ENCODE data around the gene SIPA1L3. TPM values are rescaled to one million over a fixed set of nuclear protein-coding genes. Genes with fewer than 3 reads are reported as not detected.

The SIPA1L3 gene
- polyA plus RNA-seq, 2 of the 4 experiments (the other 2 are of a cell fraction): 28.9 to 50.6 TPM

- Histone ChIP-seq H3K4me1 (no peaks in the 10 kb centered on the region), H3K4me2 (peak overlapping the region; percentile 56), H3K4me3 (peak overlapping the region; percentile 32), H3K9me3 (no peaks in the 10 kb centered on the region), H3K27ac (peak overlapping the region; percentile 57 to 62)
- ATAC-seq (no peak), FAIRE-seq (no peak), DNase-seq (ENCODE audit: low read depth in 1 of 2, low spot score in 1 of 2) (no peak)
- TF ChIP-seq JUN (IDR thresholded peaks at IDR 0.05) (peak in 1 of 2 experiments; percentile 11; a peak in 1 of 5 replicates), HDAC2 (IDR thresholded peaks at IDR 0.05) (no peak)
- 55% methylated on average over 15 of the region's 15 CpGs for WGBS (ENCODE audit: missing lambda C conversion rate)
- POLR2A ChIA-PET: interaction anchor here (0.6 to 1.9 kb wide), 7 partner anchors 9 to 131 kb away, joined by 3 to 8 read pairs (median 5); partner anchors contain the start of gene PSMD8
- CTCF ChIA-PET: interaction anchor here (0.6 to 33.5 kb wide), 46 partner anchors 5 to 400 kb away, joined by 3 to 1052 read pairs (median 7); partner anchors contain the start of genes CATSPERG, FAM98C, GGN and KCNK6
Measured at GRCh38 chr19:38243279-38243673, 336.3 kb downstream of the SIPA1L3 start.

GRCh38 chr19:38245826-38246498 is 339.0 kb downstream of the SIPA1L3 start:
- WGBS (ENCODE audit: missing lambda C conversion rate): 85% methylated on average over 14 of the region's 14 CpGs
- ATAC-seq (no peak), FAIRE-seq (no peak), DNase-seq (ENCODE audit: low read depth in 1 of 2, low spot score in 1 of 2) (no peak)
- no peak overlapping the region for H3K4me3 ChIP-seq
- ChIA-PET POLR2A (interaction anchor here (0.6 to 1.8 kb wide), 4 partner anchors 10 to 58 kb away, joined by 3 to 4 read pairs (median 3); partner anchors contain the start of gene C19orf33), CTCF (interaction anchor here (0.6 to 33.5 kb wide), 21 partner anchors 5 to 1230 kb away, joined by 3 to 1052 read pairs (median 9); partner anchors contain the start of genes CATSPERG, GGN, KCNK6 and MRPS12)
- peak in 1 of 2 experiments; percentile 38; a peak in 1 of 4 replicates for TF ChIP-seq CEBPB (IDR thresholded peaks at IDR 0.05)
- no peak for TF ChIP-seq ELK1 (IDR thresholded peaks at IDR 0.05; ENCODE audit: low read depth, low read length)
- no peaks in the 10 kb centered on the region for H3K9me3 ChIP-seq
- H3K4me1 ChIP-seq: peaks cover 3% of the 10 kb centered on the region; the same call in 2 of the 3 replicates
- H3K4me2 ChIP-seq: no peak overlapping the region
- H3K27ac ChIP-seq: no peak overlapping the region

- H3K4me3 ChIP-seq: no peak overlapping the region
- H3K4me1 ChIP-seq: peaks cover 15% of the 10 kb centered on the region
- ATAC-seq: no peak
- WGBS (ENCODE audit: missing lambda C conversion rate): 70% methylated on average over 5 of the region's 5 CpGs
- ChIA-PET CTCF (interaction anchor here (0.6 to 33.5 kb wide), 15 partner anchors 4 to 531 kb away, joined by 3 to 1052 read pairs (median 9); partner anchors contain the start of genes CATSPERG, GGN, KCNK6 and PPP1R14A), POLR2A (interaction anchor here (1.1 to 1.8 kb wide), 2 partner anchors 9 to 57 kb away, joined by 3 to 4 read pairs; partner anchors contain the start of gene C19orf33)
- peak; percentile 45 for TF ChIP-seq ZFP36 (IDR thresholded peaks at IDR 0.05; ENCODE audit: borderline replicate concordance, partially characterized antibody)
- TF ChIP-seq CHD4 (IDR thresholded peaks at IDR 0.05; ENCODE audit: borderline replicate concordance): no peak
- peak; percentile 32 for FAIRE-seq
- no peak for DNase-seq (ENCODE audit: low read depth in 1 of 2, low spot score in 1 of 2)
- H3K27ac ChIP-seq: no peak overlapping the region
- no peaks in the 10 kb centered on the region for H3K9me3 ChIP-seq
- no peak overlapping the region for H3K4me2 ChIP-seq
Measured at GRCh38 chr19:38247126-38247525, 340.1 kb downstream of the SIPA1L3 start.

- ChIA-PET POLR2A (interaction anchor here (1.8 kb wide), 1 partner anchor 8 kb away, joined by 3 read pairs; no protein-coding TSS in a partner anchor), CTCF (interaction anchor here (0.7 to 33.5 kb wide), 12 partner anchors 3 to 349 kb away, joined by 3 to 1052 read pairs (median 34); partner anchors contain the start of genes CATSPERG, GGN, KCNK6 and PPP1R14A)
- H3K4me3 ChIP-seq: no peak overlapping the region
- peaks cover 18% of the 10 kb centered on the region for H3K4me1 ChIP-seq
- no peak for DNase-seq (ENCODE audit: low read depth in 1 of 2, low spot score in 1 of 2)
- WGBS (ENCODE audit: missing lambda C conversion rate): 71% methylated on average over 9 of the region's 9 CpGs
- peak; percentile 78; the same call in 1 of the 2 replicates for TF ChIP-seq RCOR1 (IDR thresholded peaks at IDR 0.05; ENCODE audit: low read depth, low read length)
- TF ChIP-seq SMC3 (IDR thresholded peaks at IDR 0.05): no peak
- no peak for TF ChIP-seq CBX8 (IDR thresholded peaks at IDR 0.05)
- TF ChIP-seq HDAC2 (IDR thresholded peaks at IDR 0.05): peak; percentile 88; the same call in 1 of the 2 replicates
- peak; percentile 36; the same call in 1 of the 2 replicates for TF ChIP-seq MAX (IDR thresholded peaks at IDR 0.05)
- TF ChIP-seq JUNB (IDR thresholded peaks at IDR 0.05): no peak
- TF ChIP-seq EHMT2 (IDR thresholded peaks at IDR 0.05; ENCODE audit: low read depth): no peak
- no peak for TF ChIP-seq NFE2L2 (conservative IDR thresholded peaks at IDR 0.05; ENCODE audit: low read length)
- TF ChIP-seq HES2 (IDR thresholded peaks at IDR 0.05): no peak
- peak; percentile 96 for TF ChIP-seq KDM1A (IDR thresholded peaks at IDR 0.05; ENCODE audit: low read depth)
- no peak for TF ChIP-seq GATA3 (IDR thresholded peaks at IDR 0.05; ENCODE audit: borderline replicate concordance)
- 0 out of 2 replicates have a peak, but pooled peaks have one; percentile 47 for TF ChIP-seq CHD4 (IDR thresholded peaks at IDR 0.05; ENCODE audit: borderline replicate concordance)
- no peaks in the 10 kb centered on the region for H3K9me3 ChIP-seq
- no peak overlapping the region for H3K4me2 ChIP-seq
- H3K27ac ChIP-seq: no peak overlapping the region
- peak; percentile 43 for FAIRE-seq
- no peak for ATAC-seq
Measured at GRCh38 chr19:38247734-38248268, 340.8 kb downstream of the SIPA1L3 start.
